ENCODE measurements around the gene AS3MT. TPM values are rescaled to one million over a fixed set of nuclear protein-coding genes. Genes with fewer than 3 reads are reported as not detected.

Gene AS3MT
- total and polyA plus RNA-seq, 10 of the 15 experiments (the other 5 are each of a cell fraction or from before 2014, with no cell fraction given): 0.11 to 1.0 (median 0.39) TPM; not detected in 2

DNA sequence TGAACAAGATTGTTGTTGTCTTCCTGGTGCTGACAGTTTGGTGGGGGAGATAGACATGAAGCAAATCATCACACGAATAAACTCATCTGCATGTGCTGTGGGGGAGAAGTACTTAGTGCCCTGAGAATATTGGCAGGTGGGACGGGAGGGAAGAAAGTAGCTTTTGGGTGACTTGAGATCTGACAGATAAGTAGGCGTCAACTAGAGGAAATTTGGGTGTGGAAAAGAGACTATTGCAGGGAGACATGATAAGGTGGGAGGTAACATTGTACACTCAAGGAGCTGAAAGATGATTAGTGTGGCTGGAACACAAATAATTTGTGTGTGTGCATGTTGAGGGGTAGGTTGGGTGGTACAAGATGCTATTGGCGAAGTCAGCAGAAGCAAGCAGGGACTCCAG is 78.9 kb downstream of the AS3MT start (continued):
- TF ChIP-seq PRDM15 (CRISPR knock-in tag; IDR thresholded peaks at IDR 0.05) (no peak), SP1 (IDR thresholded peaks at IDR 0.05; ENCODE audit: low read depth, low read length) (no peak)
- TF ChIP-seq, protein P1, sequence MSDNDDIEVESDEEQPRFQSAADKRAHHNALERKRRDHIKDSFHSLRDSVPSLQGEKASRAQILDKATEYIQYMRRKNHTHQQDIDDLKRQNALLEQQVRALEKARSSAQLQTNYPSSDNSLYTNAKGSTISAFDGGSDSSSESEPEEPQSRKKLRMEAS (IDR thresholded peaks at IDR 0.05; ENCODE audit: low read depth, low read length): no peak

- 74% methylated on average over 3 of the region's 3 CpGs for WGBS (ENCODE audit: insufficient coverage, insufficient replicate concordance, low lambda C conversion rate, missing lambda C conversion rate)
- H3K4me1 ChIP-seq (ENCODE audit: control insufficient read depth, insufficient read depth, low read length): no peaks in the 10 kb centered on the region
- no peaks in the 10 kb centered on the region for H3K9me3 ChIP-seq (replicated peaks; ENCODE audit: control insufficient read depth, insufficient read depth, low read length)
- ChIA-PET SMC1A (ENCODE audit: uncharacterized antibody, unreplicated experiment) (no interaction called here), POLR2A (no interaction called here), CTCF (no interaction called here), RAD21 (ENCODE audit: unreplicated experiment) (no interaction called here)
- no peak overlapping the region for H3K9ac ChIP-seq (ENCODE audit: control insufficient read depth, insufficient read depth, low read length)
- ATAC-seq (no peak), FAIRE-seq (no peak), DNase-seq (ENCODE audit: low read depth, low spot score) (no peak)
- no peak overlapping the region for H3K27ac ChIP-seq (ENCODE audit: control insufficient read depth, insufficient read depth)
- H3K79me2 ChIP-seq (ENCODE audit: control insufficient read depth, insufficient read depth, low read length): no peaks in the 10 kb centered on the region
- no TSS peak for BruUV-seq (replicated peaks)
- no peak overlapping the region for H3K4me3 ChIP-seq
- no peaks in the 10 kb centered on the region for H3K27me3 ChIP-seq (replicated peaks in 1 of 2; ENCODE audit: control insufficient read depth in 2 of 2, insufficient read depth in 2 of 2, low read length in 1 of 2)
- intact Hi-C loops (cut with micrococcal nuclease; ENCODE audit: unreplicated experiment): no loop called here
- no peaks in the 10 kb centered on the region for H4K20me1 ChIP-seq (ENCODE audit: control insufficient read depth, insufficient read depth)
- no peak overlapping the region for H2AFZ ChIP-seq (ENCODE audit: control insufficient read depth, low read depth, low read length)
- in situ Hi-C loops (cut with MboI): no loop called here
- no peaks in the 10 kb centered on the region for H3K36me3 ChIP-seq (ENCODE audit: control insufficient read depth in 2 of 2, insufficient read depth in 2 of 2, low read length in 1 of 2)
- no peak overlapping the region for H3K4me2 ChIP-seq (ENCODE audit: control insufficient read depth, insufficient read depth)
- TF ChIP-seq EP300 (IDR thresholded peaks at IDR 0.05; ENCODE audit: borderline replicate concordance in 1 of 2, control insufficient read depth in 1 of 2, low read depth in 2 of 2, low read length in 2 of 2): no peak
- TF ChIP-seq, protein P2, sequence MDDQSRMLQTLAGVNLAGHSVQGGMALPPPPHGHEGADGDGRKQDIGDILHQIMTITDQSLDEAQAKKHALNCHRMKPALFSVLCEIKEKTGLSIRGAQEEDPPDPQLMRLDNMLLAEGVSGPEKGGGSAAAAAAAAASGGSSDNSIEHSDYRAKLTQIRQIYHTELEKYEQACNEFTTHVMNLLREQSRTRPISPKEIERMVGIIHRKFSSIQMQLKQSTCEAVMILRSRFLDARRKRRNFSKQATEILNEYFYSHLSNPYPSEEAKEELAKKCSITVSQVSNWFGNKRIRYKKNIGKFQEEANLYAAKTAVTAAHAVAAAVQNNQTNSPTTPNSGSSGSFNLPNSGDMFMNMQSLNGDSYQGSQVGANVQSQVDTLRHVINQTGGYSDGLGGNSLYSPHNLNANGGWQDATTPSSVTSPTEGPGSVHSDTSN (IDR thresholded peaks at IDR 0.05; ENCODE audit: insufficient replicate concordance, low read depth, low read length): no peak
- no peak for TF ChIP-seq LARP7 (IDR thresholded peaks at IDR 0.05)
- no peak for TF ChIP-seq BACH1 (IDR thresholded peaks at IDR 0.05; ENCODE audit: borderline replicate concordance)
- TF ChIP-seq, protein P3, sequence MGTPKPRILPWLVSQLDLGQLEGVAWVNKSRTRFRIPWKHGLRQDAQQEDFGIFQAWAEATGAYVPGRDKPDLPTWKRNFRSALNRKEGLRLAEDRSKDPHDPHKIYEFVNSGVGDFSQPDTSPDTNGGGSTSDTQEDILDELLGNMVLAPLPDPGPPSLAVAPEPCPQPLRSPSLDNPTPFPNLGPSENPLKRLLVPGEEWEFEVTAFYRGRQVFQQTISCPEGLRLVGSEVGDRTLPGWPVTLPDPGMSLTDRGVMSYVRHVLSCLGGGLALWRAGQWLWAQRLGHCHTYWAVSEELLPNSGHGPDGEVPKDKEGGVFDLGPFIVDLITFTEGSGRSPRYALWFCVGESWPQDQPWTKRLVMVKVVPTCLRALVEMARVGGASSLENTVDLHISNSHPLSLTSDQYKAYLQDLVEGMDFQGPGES (IDR thresholded peaks at IDR 0.05): no peak
- no peak for TF ChIP-seq RAD21 (IDR thresholded peaks at IDR 0.05; ENCODE audit: insufficient read depth, low read depth, low read length)
- no peak for TF ChIP-seq CBX3 (IDR thresholded peaks at IDR 0.05; ENCODE audit: borderline replicate concordance, low read depth)
- TF ChIP-seq BMI1 (IDR thresholded peaks at IDR 0.05; ENCODE audit: borderline replicate concordance): no peak
- TF ChIP-seq BCL3 (IDR thresholded peaks at IDR 0.05; ENCODE audit: borderline replicate concordance, insufficient read depth, low read depth, low read length, poor library complexity, severe bottlenecking): no peak
These were observed 79.5 kb downstream of the AS3MT start for GRCh38 chr10:102948786-102949185.
